Mesendoderm (in vitro differentiated cells): ENCODE results near the gene CEP57L1.
"Not testable (repeated sequence)": the region's sequence is repeated elsewhere in the genome, so short reads cannot be mapped to it uniquely, and the experiment has no call there.

Experiments used
- DNase-seq: peaks from one replicate; pipeline ENCODE4 v3.0.0; 2013
- H2AK5ac ChIP-seq: 2 replicates; pipeline ENCODE4 v1.6.1; 2013; ENCODE audit warnings: low read length, inconsistent platforms
- H2BK120ac ChIP-seq: 2 replicates; pipeline ENCODE4 v1.6.1; 2013; ENCODE audit warnings: low read depth, mild to moderate bottlenecking, low read length, moderate library complexity, mixed read lengths
- H2BK15ac ChIP-seq: replicated peaks from 2 replicates; pipeline ENCODE4 v1.6.1; 2013; ENCODE audit warnings: low read depth, mild to moderate bottlenecking, moderate library complexity
- H2BK5ac ChIP-seq: 2 replicates; pipeline ENCODE4 v1.6.1; 2013; ENCODE audit warnings: low read length, inconsistent platforms
- H3K18ac ChIP-seq: 2 replicates; pipeline ENCODE4 v1.6.1; 2013; ENCODE audit warnings: mild to moderate bottlenecking, low read length, mixed read lengths
- H3K23ac ChIP-seq: one replicate; pipeline ENCODE4 v1.6.1; 2013; ENCODE audit warnings: low read length
- H3K27ac ChIP-seq: 2 replicates; pipeline ENCODE4 v1.5.1; 2013; ENCODE audit warnings: low read depth, mild to moderate bottlenecking, inconsistent platforms, low read length, moderate library complexity
- H3K27me3 ChIP-seq: 2 replicates; pipeline ENCODE4 v1.6.1; 2013; ENCODE audit warnings: low read length, control low read depth, mild to moderate bottlenecking, inconsistent platforms; ENCODE audit not compliant: insufficient read depth, poor library complexity
- H3K36me3 ChIP-seq: 2 replicates; pipeline ENCODE4 v1.6.1; 2013; ENCODE audit warnings: low read length, inconsistent platforms; ENCODE audit not compliant: control insufficient read depth, insufficient read depth
- H3K4ac ChIP-seq: one replicate; pipeline ENCODE4 v1.6.1; 2013; ENCODE audit warnings: low read depth, mild to moderate bottlenecking, low read length, moderate library complexity
- H3K4me1 ChIP-seq: 2 replicates; pipeline ENCODE4 v1.6.1; 2013; ENCODE audit warnings: low read depth, low read length, inconsistent platforms; ENCODE audit not compliant: control insufficient read depth
- H3K4me2 ChIP-seq: 2 replicates; pipeline ENCODE4 v1.6.1; 2013; ENCODE audit warnings: low read length
- H3K4me3 ChIP-seq: 2 replicates; pipeline ENCODE4 v1.5.1; 2013; ENCODE audit warnings: mild to moderate bottlenecking, low read length
- H3K56ac ChIP-seq: one replicate; pipeline ENCODE4 v1.6.1; 2013; ENCODE audit warnings: low read length
- H3K79me1 ChIP-seq: 2 replicates; pipeline ENCODE4 v1.6.1; 2013; ENCODE audit warnings: low read length, inconsistent platforms
- H3K79me2 ChIP-seq: 2 replicates; pipeline ENCODE4 v1.6.1; 2013; ENCODE audit warnings: mild to moderate bottlenecking, low read length; ENCODE audit not compliant: control insufficient read depth, insufficient read depth
- H3K9ac ChIP-seq: 2 replicates; pipeline ENCODE4 v1.6.1; 2013; ENCODE audit warnings: low read length, inconsistent platforms
- H4K5ac ChIP-seq: one replicate; pipeline ENCODE4 v1.6.1; 2013; ENCODE audit warnings: low read length
- H4K8ac ChIP-seq: one replicate; pipeline ENCODE4 v1.6.1; 2013; ENCODE audit warnings: low read depth, mild to moderate bottlenecking, control low read depth, low read length, moderate library complexity
- WGBS: extraction: QIAGEN DNeasy Blood & Tissue Kit; methylation state at CpG from one replicate; pipeline ENCODE4 v1.1.7; 2013; ENCODE audit warnings: low lambda C conversion rate, missing lambda C conversion rate; ENCODE audit not compliant: insufficient coverage; ENCODE audit errors: extremely low coverage; 5-methylcytosine and 5-hydroxymethylcytosine counted together

CEP57L1 gene

GRCh38 chr6:109118871-109119354, 23.6 kb downstream of the CEP57L1 start:
- Histone ChIP-seq H2BK120ac (no peak overlapping the region), H3K27me3 (no peaks in the 10 kb centered on the region), H2BK5ac (no peak overlapping the region), H3K4me3 (no peak overlapping the region), H3K4me1 (no peaks in the 10 kb centered on the region), H3K23ac (no peak overlapping the region), H3K18ac (no peak overlapping the region), H3K56ac (no peak overlapping the region), H4K8ac (no peak overlapping the region), H3K4me2 (no peak overlapping the region), H3K79me1 (peaks cover 2% of the 10 kb centered on the region), H3K4ac (no peak overlapping the region), H3K36me3 (no peaks in the 10 kb centered on the region), H2AK5ac (no peak overlapping the region), H2BK15ac (no peak overlapping the region), H3K79me2 (no peaks in the 10 kb centered on the region), H3K27ac (no peak overlapping the region), H3K9ac (no peak overlapping the region), H4K5ac (no peak overlapping the region)
- no peak for DNase-seq
- WGBS = no CpG with 5 or more reads among the region's 3 CpGs

GRCh38 chr6:109121411-109121810, 26.1 kb downstream of the CEP57L1 start:
- no peak overlapping the region for H3K4me3 ChIP-seq

GRCh38 chr6:109124219-109124618, 28.9 kb downstream of the CEP57L1 start:
- no peaks in the 10 kb centered on the region for H3K27me3 ChIP-seq
- H2AK5ac ChIP-seq = no peak overlapping the region
- no peak overlapping the region for H2BK5ac ChIP-seq
- H3K79me1 ChIP-seq = no peaks in the 10 kb centered on the region
- H3K9ac ChIP-seq = no peak overlapping the region
- no peak overlapping the region for H3K4me3 ChIP-seq
- no peak overlapping the region for H3K18ac ChIP-seq
- H2BK15ac ChIP-seq = no peak overlapping the region
- H4K5ac ChIP-seq = no peak overlapping the region
- no peak overlapping the region for H4K8ac ChIP-seq
- no peak overlapping the region for H3K4me2 ChIP-seq
- no peak for DNase-seq
- H3K4ac ChIP-seq = no peak overlapping the region
- H3K56ac ChIP-seq = no peak overlapping the region
- WGBS = no CpG with 5 or more reads among the region's 2 CpGs
- no peak overlapping the region for H3K23ac ChIP-seq
- H3K79me2 ChIP-seq = no peaks in the 10 kb centered on the region
- no peak overlapping the region for H3K27ac ChIP-seq
- H2BK120ac ChIP-seq = no peak overlapping the region
- H3K4me1 ChIP-seq = no peaks in the 10 kb centered on the region
- H3K36me3 ChIP-seq = no peaks in the 10 kb centered on the region

More at GRCh38 chr6:109121411-109121810, 26.1 kb downstream of the CEP57L1 start:
- H3K79me2 ChIP-seq = no peaks in the 10 kb centered on the region
- no peak overlapping the region for H4K5ac ChIP-seq
- no peaks in the 10 kb centered on the region for H3K36me3 ChIP-seq
- DNase-seq = no peak
- no peak overlapping the region for H3K9ac ChIP-seq
- no peak overlapping the region for H3K4ac ChIP-seq
- no peak overlapping the region for H3K18ac ChIP-seq
- no peaks in the 10 kb centered on the region for H3K27me3 ChIP-seq
- no peak overlapping the region for H3K23ac ChIP-seq
- no peak overlapping the region for H2BK15ac ChIP-seq
- no peaks in the 10 kb centered on the region for H3K4me1 ChIP-seq
- H3K27ac ChIP-seq = no peak overlapping the region
- no peak overlapping the region for H3K4me2 ChIP-seq
- H3K79me1 ChIP-seq = peaks cover 2% of the 10 kb centered on the region
- no peak overlapping the region for H2BK120ac ChIP-seq
- no peak overlapping the region for H2BK5ac ChIP-seq
- H4K8ac ChIP-seq = no peak overlapping the region
- H2AK5ac ChIP-seq = no peak overlapping the region
- H3K56ac ChIP-seq = no peak overlapping the region

- DNase-seq = no peak
- Histone ChIP-seq H3K23ac (no peak overlapping the region), H3K9ac (no peak overlapping the region), H3K4me3 (no peak overlapping the region), H3K4me1 (no peaks in the 10 kb centered on the region), H3K4me2 (no peak overlapping the region), H3K36me3 (no peaks in the 10 kb centered on the region), H3K18ac (no peak overlapping the region), H3K27me3 (no peaks in the 10 kb centered on the region), H3K79me1 (no peaks in the 10 kb centered on the region), H3K56ac (no peak overlapping the region), H4K8ac (no peak overlapping the region), H2BK15ac (no peak overlapping the region), H2BK120ac (no peak overlapping the region), H3K79me2 (no peaks in the 10 kb centered on the region), H3K27ac (no peak overlapping the region), H2AK5ac (no peak overlapping the region), H4K5ac (no peak overlapping the region), H2BK5ac (no peak overlapping the region), H3K4ac (no peak overlapping the region)
- WGBS = no CpG with 5 or more reads among the region's 3 CpGs
Observed at GRCh38 chr6:109125504-109125903, 30.2 kb downstream of the CEP57L1 start.

GRCh38 chr6:109130065-109130464, 34.8 kb downstream of the CEP57L1 start:
- Histone ChIP-seq H3K79me2 (no peaks in the 10 kb centered on the region), H3K56ac (no peak overlapping the region), H4K5ac (no peak overlapping the region), H3K27me3 (no peaks in the 10 kb centered on the region), H3K4me3 (no peak overlapping the region), H3K36me3 (no peaks in the 10 kb centered on the region), H2BK120ac (no peak overlapping the region), H3K4me2 (no peak overlapping the region), H3K23ac (no peak overlapping the region), H2BK5ac (no peak overlapping the region), H2BK15ac (no peak overlapping the region), H2AK5ac (no peak overlapping the region), H4K8ac (no peak overlapping the region), H3K79me1 (no peaks in the 10 kb centered on the region), H3K4ac (no peak overlapping the region), H3K18ac (no peak overlapping the region), H3K27ac (no peak overlapping the region), H3K4me1 (no peaks in the 10 kb centered on the region), H3K9ac (no peak overlapping the region)
- WGBS = no CpG with 5 or more reads among the region's 3 CpGs
- no peak for DNase-seq

GRCh38 chr6:109135600-109135999, 40.3 kb downstream of the CEP57L1 start:
- H3K27me3 ChIP-seq, H4K5ac ChIP-seq, H3K4ac ChIP-seq, H3K79me2 ChIP-seq, H2BK15ac ChIP-seq, H2BK5ac ChIP-seq, H3K9ac ChIP-seq, H3K23ac ChIP-seq, H2AK5ac ChIP-seq, H3K79me1 ChIP-seq, H2BK120ac ChIP-seq, H3K27ac ChIP-seq, H3K4me2 ChIP-seq, H3K4me1 ChIP-seq, H4K8ac ChIP-seq, H3K18ac ChIP-seq, DNase-seq, H3K56ac ChIP-seq, H3K4me3 ChIP-seq, H3K36me3 ChIP-seq: not testable (repeated sequence)
- no CpG with 5 or more reads among the region's 1 CpG for WGBS
